NCI-H1694 (cell line): ENCODE data around the gene CD99L2.

Source experiments
- DNase-seq: peaks from one replicate; lab custom pipeline; 2025; lab: John Stamatoyannopoulos, UW

Gene CD99L2

GRCh38 chrX:150763303-150763797 is 135.1 kb downstream of the CD99L2 start:
- no peak for DNase-seq

DNA sequence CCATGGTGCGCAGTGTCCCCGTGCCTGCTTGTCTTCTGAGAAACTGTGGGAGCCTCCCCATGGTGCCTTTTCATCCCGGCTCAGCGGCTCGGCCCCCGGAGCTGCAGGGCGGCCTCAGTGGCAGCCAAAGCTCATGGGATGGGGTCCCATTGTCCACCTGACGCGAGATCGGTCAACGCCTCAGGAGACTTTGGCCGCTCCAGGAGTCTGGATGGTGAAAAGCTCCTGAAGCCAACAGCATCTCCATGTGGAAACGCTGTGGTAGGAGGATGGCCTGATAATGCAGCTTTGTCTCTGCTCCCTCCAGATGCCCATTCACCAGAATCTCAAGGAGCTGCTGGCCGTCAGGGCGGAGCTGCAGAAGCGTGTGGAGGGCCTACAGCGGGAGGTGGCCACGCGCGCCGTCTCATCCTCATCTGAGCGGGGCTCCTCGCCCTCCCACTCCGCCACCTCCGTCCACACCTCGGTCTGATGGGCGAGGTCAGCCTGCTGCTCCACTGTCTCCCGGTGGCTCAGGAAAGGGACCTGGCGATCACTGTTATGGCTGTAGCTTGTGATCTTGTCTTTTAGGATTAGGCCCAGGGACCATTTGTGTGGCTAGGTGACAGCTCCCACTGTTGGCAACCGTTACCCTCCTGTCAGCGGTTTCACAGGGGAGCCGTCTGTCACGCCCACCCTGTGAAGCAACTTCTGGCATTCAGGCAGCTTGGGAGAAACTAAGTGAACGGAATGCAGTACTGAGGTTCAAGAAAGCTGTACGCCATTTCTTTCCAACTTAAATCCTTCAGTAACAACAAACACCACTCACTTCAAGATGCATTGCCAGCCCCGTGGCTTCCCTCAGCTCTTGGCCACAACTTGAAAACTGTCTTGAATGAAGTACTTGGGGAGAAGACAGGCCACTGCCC is 136.0 kb downstream of the CD99L2 start:
- no peak for DNase-seq

DNA sequence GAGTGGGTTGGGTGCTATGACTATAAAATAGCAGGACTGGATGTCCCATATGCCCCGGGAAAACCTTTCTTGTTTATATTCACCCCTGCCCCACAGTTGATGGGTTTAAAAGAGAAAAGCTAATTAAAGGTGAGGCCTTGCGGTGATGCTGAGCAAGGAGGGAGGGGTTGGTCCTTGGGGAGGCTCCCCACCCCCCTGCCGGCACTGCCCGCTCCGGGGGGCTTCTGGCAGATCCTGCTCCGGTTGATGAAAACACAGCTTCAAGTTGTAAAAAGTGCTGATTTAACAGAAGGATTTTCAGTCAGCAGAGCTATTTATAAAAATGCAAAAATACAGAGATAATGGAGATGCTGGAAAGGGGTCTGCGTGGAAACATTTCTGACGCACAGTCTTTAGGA is 136.7 kb downstream of the CD99L2 start:
- DNase-seq = no peak

GRCh38 chrX:150761176-150761818 is 137.2 kb downstream of the CD99L2 start:
- no peak for DNase-seq

GRCh38 chrX:150759568-150760416 is 138.7 kb downstream of the CD99L2 start:
- DNase-seq = no peak

DNA sequence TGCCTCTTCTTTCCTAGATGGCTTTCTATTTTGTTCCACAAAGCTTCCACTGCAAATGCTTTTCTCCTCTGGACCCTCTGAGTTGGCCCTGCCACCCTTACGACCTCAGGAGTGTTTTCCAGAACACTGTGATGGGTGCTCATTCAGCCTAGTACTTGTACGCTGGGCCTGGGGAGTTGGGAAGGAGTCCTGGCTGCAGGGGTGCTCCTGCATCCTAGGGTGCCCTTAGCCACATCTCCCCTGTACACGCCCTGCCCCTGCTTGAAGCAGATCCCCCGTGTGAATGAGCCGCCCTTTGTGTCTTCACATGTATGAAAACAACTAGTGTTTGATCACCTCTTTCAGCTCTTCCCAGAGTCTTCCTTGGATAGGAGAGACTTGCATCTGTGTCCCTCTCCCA is 141.1 kb downstream of the CD99L2 start:
- DNase-seq = no peak

DNA sequence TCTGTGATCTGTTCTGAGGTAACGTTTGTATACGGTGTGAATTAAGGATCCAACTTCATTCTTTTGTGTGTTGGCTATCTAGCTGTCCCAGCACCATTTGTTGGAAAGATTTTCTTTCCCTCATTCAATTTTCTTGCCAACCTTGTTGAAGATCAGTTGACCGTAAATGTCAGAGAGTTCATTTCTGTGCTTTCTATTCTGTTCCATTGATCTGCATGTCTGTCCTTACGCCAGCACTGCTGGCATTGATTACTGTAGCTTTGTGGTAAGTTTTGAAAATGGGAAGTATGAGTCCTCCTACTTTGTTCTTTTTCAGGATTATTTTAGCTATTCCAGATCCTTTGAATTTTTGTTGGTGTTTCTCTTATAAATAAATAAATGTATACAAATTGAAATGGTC is 144.5 kb downstream of the CD99L2 start:
- no peak for DNase-seq

DNA sequence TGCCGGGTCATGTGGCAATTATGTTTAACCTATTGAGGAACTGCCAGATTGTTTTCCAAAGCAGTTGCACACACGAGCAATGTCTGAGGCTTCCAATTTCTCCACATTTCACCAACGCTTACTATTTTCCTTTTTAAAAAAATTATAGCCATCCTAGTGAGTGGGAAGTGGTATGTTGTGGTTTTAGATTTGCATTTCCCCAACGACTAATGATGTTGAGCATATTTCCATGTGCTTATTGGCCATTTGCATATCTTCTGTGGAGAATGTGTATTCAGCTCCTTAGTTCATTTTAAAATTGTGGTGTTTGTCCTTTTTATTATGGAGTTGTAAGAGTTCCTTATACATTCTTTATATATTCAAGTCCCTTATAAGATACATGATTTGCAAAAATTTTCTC is 145.1 kb downstream of the CD99L2 start:
- no peak for DNase-seq

GRCh38 chrX:150752124-150752523 is 146.3 kb downstream of the CD99L2 start:
- DNase-seq = no peak

DNA sequence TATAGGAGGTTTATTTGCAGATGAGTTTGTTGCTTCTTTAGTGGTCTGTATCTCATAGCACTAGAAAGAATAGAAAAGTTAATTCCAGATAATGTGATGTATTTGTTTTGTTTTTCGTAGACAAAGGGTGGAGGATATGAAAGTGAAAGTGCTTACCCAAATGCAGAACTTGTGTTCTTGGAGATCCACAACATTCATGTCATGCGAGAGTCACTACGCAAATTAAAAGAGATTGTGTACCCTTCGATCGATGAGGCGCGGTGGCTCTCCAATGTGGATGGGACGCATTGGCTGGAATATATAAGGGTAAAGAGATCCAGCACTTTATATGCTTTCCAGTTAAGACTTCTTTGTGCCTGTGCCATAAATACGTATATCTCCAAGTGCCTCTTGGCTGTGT is 162.0 kb downstream of the CD99L2 start:
- no peak for DNase-seq

DNA sequence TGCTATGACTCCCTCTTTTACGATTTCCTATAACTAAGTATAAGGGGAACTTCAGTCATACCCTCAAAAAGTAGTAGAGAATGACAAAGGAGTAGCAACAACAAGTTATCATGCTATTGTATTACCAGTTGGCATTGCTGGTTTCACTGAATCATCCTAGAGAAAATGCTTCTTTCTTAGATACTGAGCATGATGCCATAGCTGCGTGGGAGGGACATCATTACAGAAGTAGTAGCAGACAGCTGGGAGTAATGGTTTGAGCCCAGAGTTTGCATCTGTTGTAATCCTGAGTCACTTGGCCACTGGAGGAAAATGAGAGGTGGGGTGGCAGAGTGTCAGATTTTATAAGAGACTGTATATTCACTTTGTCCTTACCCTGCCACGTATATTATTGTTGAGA is 166.7 kb downstream of the CD99L2 start:
- no peak for DNase-seq

DNA sequence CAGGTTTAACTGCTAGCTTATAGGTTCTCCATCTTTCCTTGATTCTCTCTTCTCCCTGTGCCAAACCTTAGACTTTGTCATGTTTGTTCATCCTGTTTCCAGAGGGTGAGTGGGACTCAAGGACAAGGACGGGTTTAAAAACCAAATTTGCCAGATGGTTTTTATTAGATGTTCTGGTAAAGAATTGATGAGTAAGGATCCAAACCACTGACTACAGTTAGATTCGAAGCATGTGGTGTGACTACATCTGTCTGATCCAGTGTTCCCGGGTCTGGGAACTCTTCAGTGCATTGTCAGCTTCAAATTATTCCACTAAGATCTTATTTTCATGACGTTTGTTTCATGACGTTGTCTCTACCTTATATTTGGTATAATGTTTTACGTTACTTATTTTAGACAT is 167.7 kb downstream of the CD99L2 start:
- DNase-seq = no peak

DNA sequence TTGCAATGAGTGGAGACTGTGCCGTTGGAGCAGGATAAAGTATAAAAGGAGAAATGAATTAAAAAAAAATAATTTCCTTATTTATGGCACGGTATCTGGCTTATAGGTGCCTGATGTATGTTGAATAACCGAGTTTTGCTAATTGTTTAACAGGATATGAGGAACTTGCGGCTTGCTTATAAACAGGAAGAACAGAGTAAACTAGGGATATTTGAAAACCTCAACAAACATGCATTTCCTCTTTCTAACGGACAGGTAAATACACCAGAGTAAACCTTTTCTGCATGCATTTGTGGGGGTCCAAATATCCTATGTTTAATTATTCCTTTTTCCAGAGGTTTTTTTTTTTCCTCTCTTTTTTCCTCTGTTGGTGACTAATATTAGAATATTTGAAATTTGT is 168.5 kb downstream of the CD99L2 start:
- DNase-seq = no peak

GRCh38 chrX:150719621-150720020 is 178.8 kb downstream of the CD99L2 start:
- DNase-seq = no peak
